GM23248 (cell line): ENCODE measurements around the gene RXYLT1.

Source experiments
- EZH2 ChIP-seq: fragments of 200-600 bp; sonication (generic); IDR thresholded peaks from 2 replicates; pipeline ENCODE4 v1.6.1; 2018; ENCODE audit warnings: antibody characterized with exemption, mild to moderate bottlenecking; ENCODE audit not compliant: insufficient read depth, poor library complexity, severe bottlenecking
- EZH2phosphoT487 ChIP-seq: fragments of 200-600 bp; sonication (generic); IDR thresholded peaks from 2 replicates; pipeline ENCODE4 v1.6.1; 2018; ENCODE audit warnings: antibody characterized with exemption, moderate library complexity, mild to moderate bottlenecking, low read depth; ENCODE audit not compliant: insufficient read depth

DNA sequence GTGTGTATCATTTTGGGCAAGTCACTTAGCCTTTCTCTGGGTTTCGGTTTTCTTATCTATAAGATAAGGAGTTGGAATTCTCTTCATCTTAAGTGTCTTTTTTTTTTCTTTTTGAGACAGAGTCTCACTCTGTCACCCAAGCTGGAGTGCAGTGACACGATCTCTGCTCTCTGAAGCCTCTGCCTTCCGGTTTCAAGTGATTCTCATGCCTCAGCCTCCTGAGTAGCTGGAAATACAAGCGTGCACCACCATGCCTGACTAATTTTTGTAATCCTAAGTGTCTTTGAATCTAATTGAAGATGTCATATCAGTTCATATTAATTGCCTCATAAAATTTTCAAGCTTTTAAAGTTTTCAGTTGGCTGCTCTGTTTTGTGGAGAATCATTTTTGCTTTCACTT lies 68.7 kb downstream of the RXYLT1 start:
- no peak for TF ChIP-seq EZH2phosphoT487
- no peak for TF ChIP-seq EZH2
